ENCODE data around the gene GGTLC2.

The GGTLC2 gene

DNA sequence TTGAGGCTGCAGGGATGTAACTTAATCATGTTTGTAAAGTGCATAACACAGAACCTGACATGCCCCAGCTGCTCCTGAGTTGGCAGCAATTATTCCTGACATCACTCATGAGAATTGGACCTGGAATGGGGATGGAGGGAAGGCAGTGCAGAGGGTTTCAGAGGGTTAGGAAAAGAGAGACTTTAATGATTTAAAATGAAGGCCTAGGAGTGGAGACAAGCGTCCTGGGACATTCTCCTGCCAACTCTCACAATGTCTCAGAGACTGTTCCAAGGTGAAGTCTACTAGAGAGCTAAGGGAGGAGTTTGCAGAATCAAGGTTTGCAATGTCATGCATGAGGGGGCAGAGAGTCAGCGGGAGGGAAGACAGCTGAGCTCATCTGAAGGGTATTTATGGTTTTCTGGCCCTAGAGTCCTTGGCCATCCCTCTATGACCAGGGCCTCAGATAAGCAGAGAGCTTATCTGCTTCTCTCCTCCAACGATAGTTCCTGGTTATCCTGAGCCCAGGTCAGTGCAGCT is 36.9 kb downstream of the GGTLC2 start:
- Histone ChIP-seq H3K4me2 (ENCODE audit: low read depth, low read length) (no peak overlapping the region), H3K27me3 (replicated peaks; ENCODE audit: insufficient read depth, low read length) (no peaks in the 10 kb centered on the region), H3F3A (ENCODE audit: insufficient read depth, low read length) (peaks cover 21% of the 10 kb centered on the region), H3K27ac (ENCODE audit: low read length) (no peak overlapping the region), H3K9me2 (replicated peaks; ENCODE audit: insufficient read depth, low read length) (no peaks in the 10 kb centered on the region), H2AFZ (ENCODE audit: low read length) (no peak overlapping the region), H3K4me3 (ENCODE audit: low read length) (no peak overlapping the region), H3K4me1 (ENCODE audit: low read length) (peaks cover 21% of the 10 kb centered on the region), H3K36me3 (replicated peaks; ENCODE audit: insufficient read depth, low read length) (no peaks in the 10 kb centered on the region), H3K79me2 (ENCODE audit: low read length) (no peaks in the 10 kb centered on the region), H3K9me3 (replicated peaks; ENCODE audit: insufficient read depth, low read length) (no peaks in the 10 kb centered on the region), H3K9ac (ENCODE audit: low read length) (no peak overlapping the region), H4K20me1 (ENCODE audit: insufficient read depth, low read length) (no peaks in the 10 kb centered on the region)
- DNase-seq: no peak
- TF ChIP-seq EZH2 (optimal IDR thresholded peaks at IDR 0.05; ENCODE audit: low read depth, low read length): no peak
- TF ChIP-seq, protein P1, sequence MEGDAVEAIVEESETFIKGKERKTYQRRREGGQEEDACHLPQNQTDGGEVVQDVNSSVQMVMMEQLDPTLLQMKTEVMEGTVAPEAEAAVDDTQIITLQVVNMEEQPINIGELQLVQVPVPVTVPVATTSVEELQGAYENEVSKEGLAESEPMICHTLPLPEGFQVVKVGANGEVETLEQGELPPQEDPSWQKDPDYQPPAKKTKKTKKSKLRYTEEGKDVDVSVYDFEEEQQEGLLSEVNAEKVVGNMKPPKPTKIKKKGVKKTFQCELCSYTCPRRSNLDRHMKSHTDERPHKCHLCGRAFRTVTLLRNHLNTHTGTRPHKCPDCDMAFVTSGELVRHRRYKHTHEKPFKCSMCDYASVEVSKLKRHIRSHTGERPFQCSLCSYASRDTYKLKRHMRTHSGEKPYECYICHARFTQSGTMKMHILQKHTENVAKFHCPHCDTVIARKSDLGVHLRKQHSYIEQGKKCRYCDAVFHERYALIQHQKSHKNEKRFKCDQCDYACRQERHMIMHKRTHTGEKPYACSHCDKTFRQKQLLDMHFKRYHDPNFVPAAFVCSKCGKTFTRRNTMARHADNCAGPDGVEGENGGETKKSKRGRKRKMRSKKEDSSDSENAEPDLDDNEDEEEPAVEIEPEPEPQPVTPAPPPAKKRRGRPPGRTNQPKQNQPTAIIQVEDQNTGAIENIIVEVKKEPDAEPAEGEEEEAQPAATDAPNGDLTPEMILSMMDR (IDR thresholded peaks at IDR 0.05; ENCODE audit: low read length): no peak
- TF ChIP-seq EZH2phosphoT487 (IDR thresholded peaks at IDR 0.05; ENCODE audit: low read length): no peak

DNA sequence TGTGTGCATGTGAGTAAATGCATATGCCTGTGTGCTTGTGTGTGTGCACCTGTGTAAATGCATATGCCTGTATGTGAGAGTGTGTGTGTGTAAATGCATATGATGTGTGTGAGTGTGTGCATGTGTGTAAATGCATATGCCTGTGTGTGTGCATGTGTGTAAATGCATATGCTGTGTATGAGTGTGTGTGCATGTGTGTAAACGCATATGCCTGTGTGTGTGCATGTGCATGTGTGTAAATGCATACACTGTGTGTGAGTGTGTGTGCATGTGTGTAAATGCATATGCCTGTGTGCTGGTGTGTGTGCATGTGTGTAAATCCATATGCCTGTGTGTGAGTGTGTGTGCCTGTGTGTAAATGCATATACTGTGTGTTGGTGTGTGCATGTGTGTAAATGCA is 37.8 kb downstream of the GGTLC2 start:
- TF ChIP-seq, protein P1 (IDR thresholded peaks at IDR 0.05; ENCODE audit: low read length): no peak
- Histone ChIP-seq H3K9ac (ENCODE audit: low read length) (no peak overlapping the region), H3K9me2 (replicated peaks; ENCODE audit: insufficient read depth, low read length) (no peaks in the 10 kb centered on the region), H4K20me1 (ENCODE audit: insufficient read depth, low read length) (no peaks in the 10 kb centered on the region), H3K4me1 (ENCODE audit: low read length) (peaks cover 30% of the 10 kb centered on the region), H3K4me3 (ENCODE audit: low read length) (no peak overlapping the region), H3K9me3 (replicated peaks; ENCODE audit: insufficient read depth, low read length) (no peaks in the 10 kb centered on the region), H3K36me3 (replicated peaks; ENCODE audit: insufficient read depth, low read length) (no peaks in the 10 kb centered on the region), H3K79me2 (ENCODE audit: low read length) (no peaks in the 10 kb centered on the region), H3K27ac (ENCODE audit: low read length) (no peak overlapping the region), H3F3A (ENCODE audit: insufficient read depth, low read length) (peaks cover 28% of the 10 kb centered on the region), H3K27me3 (replicated peaks; ENCODE audit: insufficient read depth, low read length) (no peaks in the 10 kb centered on the region), H3K4me2 (ENCODE audit: low read depth, low read length) (no peak overlapping the region), H2AFZ (ENCODE audit: low read length) (no peak overlapping the region)
- no peak for DNase-seq

DNA sequence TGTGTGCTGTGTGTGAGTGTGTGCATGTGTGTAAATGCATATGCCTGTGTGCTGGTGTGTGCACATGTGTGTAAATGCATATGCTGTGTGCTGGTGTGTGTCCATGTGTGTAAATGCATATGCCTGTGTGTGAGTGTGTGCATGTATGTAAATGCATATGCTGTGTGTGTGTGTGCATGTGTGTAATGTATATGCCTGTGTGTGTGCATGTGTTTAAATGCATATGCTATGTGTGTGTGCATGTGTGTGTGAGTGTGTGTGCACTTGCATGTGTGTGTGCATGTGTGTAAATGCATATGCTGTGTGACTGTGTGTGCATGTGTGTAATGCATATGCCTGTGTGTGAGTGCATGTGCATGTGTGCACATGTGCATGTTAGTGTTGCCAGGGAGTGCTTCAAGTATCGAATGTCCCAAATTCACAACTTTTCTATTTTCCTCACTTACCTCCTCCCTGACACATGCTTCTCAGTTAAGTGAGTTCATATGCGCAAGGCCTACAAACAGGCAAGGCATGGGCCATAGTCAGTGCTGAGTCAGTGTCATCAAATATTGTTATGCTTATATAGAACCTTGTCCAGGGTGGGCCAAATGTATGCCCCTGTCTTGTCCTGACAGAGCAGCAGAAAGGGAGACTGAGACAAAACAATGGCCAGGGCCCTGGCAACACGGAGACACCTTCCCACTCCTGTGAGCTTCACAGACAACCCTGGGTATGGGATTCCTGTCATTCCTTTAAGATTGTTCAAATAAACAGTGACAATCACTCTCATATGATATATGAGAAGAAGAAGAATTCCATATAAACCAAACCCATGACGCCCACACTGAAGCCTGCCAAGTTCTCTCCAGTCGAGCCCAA is 38.6 kb downstream of the GGTLC2 start:
- no peak for TF ChIP-seq EZH2 (optimal IDR thresholded peaks at IDR 0.05; ENCODE audit: low read depth, low read length)
- TF ChIP-seq EZH2phosphoT487 (IDR thresholded peaks at IDR 0.05; ENCODE audit: low read length): no peak
- TF ChIP-seq, protein P1 (IDR thresholded peaks at IDR 0.05; ENCODE audit: low read length): no peak
- no peak overlapping the region for H3K4me3 ChIP-seq (ENCODE audit: low read length)
- DNase-seq: no peak
- H3K79me2 ChIP-seq (ENCODE audit: low read length): no peaks in the 10 kb centered on the region
- H3K9me3 ChIP-seq (replicated peaks; ENCODE audit: insufficient read depth, low read length): no peaks in the 10 kb centered on the region
- no peaks in the 10 kb centered on the region for H3K36me3 ChIP-seq (replicated peaks; ENCODE audit: insufficient read depth, low read length)
- H3K9me2 ChIP-seq (replicated peaks; ENCODE audit: insufficient read depth, low read length): no peaks in the 10 kb centered on the region
- no peak overlapping the region for H3K27ac ChIP-seq (ENCODE audit: low read length)
- no peaks in the 10 kb centered on the region for H3K27me3 ChIP-seq (replicated peaks; ENCODE audit: insufficient read depth, low read length)
- no peak overlapping the region for H3K4me2 ChIP-seq (ENCODE audit: low read depth, low read length)
- H4K20me1 ChIP-seq (ENCODE audit: insufficient read depth, low read length): no peaks in the 10 kb centered on the region
- peaks cover 28% of the 10 kb centered on the region for H3F3A ChIP-seq (ENCODE audit: insufficient read depth, low read length)
- no peak overlapping the region for H3K9ac ChIP-seq (ENCODE audit: low read length)
- H2AFZ ChIP-seq (ENCODE audit: low read length): no peak overlapping the region
- peaks cover 36% of the 10 kb centered on the region for H3K4me1 ChIP-seq (ENCODE audit: low read length)

All from MM.1S (cell line).